ENCODE data around the gene NCS1.
"Not testable (repeated sequence)": the region's sequence is repeated elsewhere in the genome, so short reads cannot be mapped to it uniquely, and the experiment has no call there.

The NCS1 gene

GRCh38 chr9:130254747-130255630, 82.8 kb downstream of the NCS1 start:
- no peak for TF ChIP-seq EZH2phosphoT487 (IDR thresholded peaks at IDR 0.05; ENCODE audit: low read depth)
- Histone ChIP-seq H3K9ac (ENCODE audit: low read length) (no peak overlapping the region), H3K4me2 (ENCODE audit: low read length) (no peak overlapping the region), H3K9me3 (ENCODE audit: insufficient read depth, low read length) (no peaks in the 10 kb centered on the region), H3K27me3 (ENCODE audit: low read depth, low read length) (peaks cover 5% of the 10 kb centered on the region), H4K20me1 (ENCODE audit: insufficient read depth, low read length) (no peaks in the 10 kb centered on the region), H3K79me2 (ENCODE audit: low read length) (no peaks in the 10 kb centered on the region), H2AFZ (ENCODE audit: low read depth, low read length) (no peak overlapping the region), H3K4me3 (ENCODE audit: low read length) (no peak overlapping the region), H3K27ac (ENCODE audit: low read length) (no peak overlapping the region), H3K36me3 (replicated peaks; ENCODE audit: low read depth, low read length) (no peaks in the 10 kb centered on the region), H3K4me1 (ENCODE audit: low read length) (no peaks in the 10 kb centered on the region)

- no peaks in the 10 kb centered on the region for H3K4me1 ChIP-seq (ENCODE audit: low read length)
- no peaks in the 10 kb centered on the region for H4K20me1 ChIP-seq (ENCODE audit: insufficient read depth, low read length)
- H3K27ac ChIP-seq (ENCODE audit: low read length) = no peak overlapping the region
- no peaks in the 10 kb centered on the region for H3K79me2 ChIP-seq (ENCODE audit: low read length)
- H3K4me2 ChIP-seq (ENCODE audit: low read length) = no peak overlapping the region
- H3K9me3 ChIP-seq (ENCODE audit: insufficient read depth, low read length) = no peaks in the 10 kb centered on the region
- H3K36me3 ChIP-seq (replicated peaks; ENCODE audit: low read depth, low read length) = no peaks in the 10 kb centered on the region
- no peak overlapping the region for H2AFZ ChIP-seq (ENCODE audit: low read depth, low read length)
- H3K9ac ChIP-seq (ENCODE audit: low read length) = no peak overlapping the region
- peaks cover 5% of the 10 kb centered on the region; the same call in 1 of the 2 replicates for H3K27me3 ChIP-seq (ENCODE audit: low read depth, low read length)
- TF ChIP-seq EZH2phosphoT487 (IDR thresholded peaks at IDR 0.05; ENCODE audit: low read depth) (no peak), CTCF (IDR thresholded peaks at IDR 0.05; ENCODE audit: low read depth, low read length) (no peak)
- no peak overlapping the region for H3K4me3 ChIP-seq (ENCODE audit: low read length)
Measured at GRCh38 chr9:130255631-130256134, 83.5 kb downstream of the NCS1 start.

- no peak overlapping the region for H3K4me2 ChIP-seq (ENCODE audit: low read length)
- H3K27me3 ChIP-seq (ENCODE audit: low read depth, low read length) = peaks cover 10% of the 10 kb centered on the region; the same call in 1 of the 2 replicates
- H2AFZ ChIP-seq (ENCODE audit: low read depth, low read length) = no peak overlapping the region
- TF ChIP-seq EZH2phosphoT487 (IDR thresholded peaks at IDR 0.05; ENCODE audit: low read depth) = no peak
- no peak for TF ChIP-seq CTCF (IDR thresholded peaks at IDR 0.05; ENCODE audit: low read depth, low read length)
- H3K4me1 ChIP-seq (ENCODE audit: low read length) = no peaks in the 10 kb centered on the region
- H4K20me1 ChIP-seq (ENCODE audit: insufficient read depth, low read length) = no peaks in the 10 kb centered on the region
- H3K4me3 ChIP-seq (ENCODE audit: low read length) = no peak overlapping the region
- no peaks in the 10 kb centered on the region for H3K9me3 ChIP-seq (ENCODE audit: insufficient read depth, low read length)
- no peaks in the 10 kb centered on the region for H3K36me3 ChIP-seq (replicated peaks; ENCODE audit: low read depth, low read length)
- no peak overlapping the region for H3K27ac ChIP-seq (ENCODE audit: low read length)
- H3K79me2 ChIP-seq (ENCODE audit: low read length) = no peaks in the 10 kb centered on the region
- H3K9ac ChIP-seq (ENCODE audit: low read length) = no peak overlapping the region
Measured at GRCh38 chr9:130256644-130257043, 84.4 kb downstream of the NCS1 start.

- not testable (repeated sequence) for H3K36me3 ChIP-seq (replicated peaks; ENCODE audit: low read depth, low read length); H3K79me2 ChIP-seq (ENCODE audit: low read length); H3K4me2 ChIP-seq (ENCODE audit: low read length); H3K9ac ChIP-seq (ENCODE audit: low read length); H3K4me3 ChIP-seq (ENCODE audit: low read length); H4K20me1 ChIP-seq (ENCODE audit: insufficient read depth, low read length); H3K27ac ChIP-seq (ENCODE audit: low read length); H3K4me1 ChIP-seq (ENCODE audit: low read length); H3K9me3 ChIP-seq (ENCODE audit: insufficient read depth, low read length); H2AFZ ChIP-seq (ENCODE audit: low read depth, low read length)
- H3K27me3 ChIP-seq (ENCODE audit: low read depth, low read length) = peaks cover 10% of the 10 kb centered on the region; the same call in 1 of the 2 replicates
Measured at GRCh38 chr9:130258137-130258536, 85.9 kb downstream of the NCS1 start.

GRCh38 chr9:130259044-130259443, 86.8 kb downstream of the NCS1 start:
- H3K9me3 ChIP-seq (ENCODE audit: insufficient read depth, low read length) = no peaks in the 10 kb centered on the region
- peaks cover 5% of the 10 kb centered on the region for H3K4me1 ChIP-seq (ENCODE audit: low read length)
- H2AFZ ChIP-seq (ENCODE audit: low read depth, low read length) = no peak overlapping the region
- no peak overlapping the region for H3K27ac ChIP-seq (ENCODE audit: low read length)
- H3K79me2 ChIP-seq (ENCODE audit: low read length) = no peaks in the 10 kb centered on the region
- H3K36me3 ChIP-seq (replicated peaks; ENCODE audit: low read depth, low read length) = no peaks in the 10 kb centered on the region
- no peaks in the 10 kb centered on the region for H4K20me1 ChIP-seq (ENCODE audit: insufficient read depth, low read length)
- TF ChIP-seq CTCF (IDR thresholded peaks at IDR 0.05; ENCODE audit: low read depth, low read length) = no peak
- no peak for TF ChIP-seq EZH2phosphoT487 (IDR thresholded peaks at IDR 0.05; ENCODE audit: low read depth)
- H3K4me2 ChIP-seq (ENCODE audit: low read length) = no peak overlapping the region
- H3K27me3 ChIP-seq (ENCODE audit: low read depth, low read length) = peaks cover 10% of the 10 kb centered on the region; the same call in 1 of the 2 replicates
- no peak overlapping the region for H3K4me3 ChIP-seq (ENCODE audit: low read length)
- H3K9ac ChIP-seq (ENCODE audit: low read length) = no peak overlapping the region
